Activated T-helper 1 cell treated with anti-CD3 and anti-CD28 coated beads, Interleukin-12 subunit alpha, Interleukin-12 subunit beta, Interleukin-2, Interleukin-4 antibody, amounts not matched to agents 30 ng/mL and 10 ng/mL and 1 ng/mL, durations not matched to agents 14 hours and 24 hours and 36 hours (primary cell): ENCODE measurements around the gene SPSB3. TPM values are rescaled to one million over a fixed set of nuclear protein-coding genes. Genes with fewer than 3 reads are reported as not detected.

Experiments
- DNase-seq: peaks from one replicate; pipeline ENCODE4 v3.0.0; 2021; ENCODE audit warnings: low spot score
- H3K27ac Mint-ChIP-seq: one replicate; pipeline ENCODE4 v1.8.0; 2021; ENCODE audit warnings: mild to moderate bottlenecking, mixed read lengths
- H3K27me3 Mint-ChIP-seq: one replicate; pipeline ENCODE4 v1.8.0; 2022; ENCODE audit warnings: mild to moderate bottlenecking, moderate library complexity, mixed read lengths; ENCODE audit not compliant: insufficient read depth
- H3K36me3 Mint-ChIP-seq: one replicate; pipeline ENCODE4 v1.8.0; 2021; ENCODE audit warnings: low read depth, mixed read lengths
- H3K4me1 Mint-ChIP-seq: one replicate; pipeline ENCODE4 v1.8.0; 2021; ENCODE audit warnings: low read depth, mixed read lengths
- H3K4me3 Mint-ChIP-seq: one replicate; pipeline ENCODE4 v1.8.0; 2021; ENCODE audit warnings: mild to moderate bottlenecking, moderate library complexity, mixed read lengths
- H3K9me3 Mint-ChIP-seq: one replicate; pipeline ENCODE4 v1.8.0; 2021; ENCODE audit warnings: mixed read lengths
- intact Hi-C: fragments of 100-400 bp; cut with micrococcal nuclease; formaldehyde crosslinking; loops from one replicate; pipeline ENCODE4 v1.15.1; 2024
- total RNA-seq: library from RNA; stranded (reverse); gene quantifications from 2 replicates; pipeline ENCODE4 v1.2.3, GENCODE V29; 2022

SPSB3 gene
- total RNA-seq, 1 donor from 2014 or later, result 30.3 TPM

DNA sequence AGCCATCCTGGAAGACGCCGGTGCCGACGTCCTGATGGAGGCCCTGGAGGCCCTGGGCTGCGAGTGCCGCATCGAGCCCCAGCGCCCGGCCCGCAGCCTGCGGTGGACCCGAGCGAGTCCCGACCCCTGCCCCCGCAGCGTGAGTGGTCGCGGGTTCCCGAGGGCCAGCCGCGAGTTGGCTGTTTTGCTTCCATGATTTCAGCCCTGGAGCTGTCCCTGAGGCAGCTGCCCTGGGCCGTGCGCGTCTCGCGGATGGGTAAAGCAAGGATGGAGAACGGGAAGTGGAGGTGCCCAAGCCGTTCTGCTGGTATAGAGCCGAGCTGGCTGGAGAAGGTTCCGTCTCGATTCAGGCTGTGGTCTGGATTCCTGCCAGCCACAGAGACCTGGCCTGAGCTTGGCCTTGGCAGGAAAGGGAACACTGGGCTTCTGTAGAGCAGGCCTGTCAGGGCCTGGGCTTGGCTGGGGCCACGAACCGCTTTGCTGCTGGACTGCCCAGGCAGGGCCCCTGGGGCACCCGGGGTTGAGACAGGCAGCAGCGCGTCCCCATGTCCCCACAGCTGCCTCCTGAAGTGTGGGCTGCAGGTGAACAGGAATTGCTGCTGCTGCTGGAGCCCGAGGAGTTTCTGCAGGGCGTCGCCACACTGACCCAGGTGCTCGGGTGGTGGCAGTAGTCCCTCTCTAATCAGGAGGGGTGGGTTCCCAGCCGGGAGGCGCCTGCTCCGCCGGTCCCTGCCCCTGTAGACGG lies 8.5 kb downstream of the SPSB3 start:
- DNase-seq, result peak; percentile 24
- Mint-ChIP-seq H3K27me3 (no peaks in the 10 kb centered on the region), H3K9me3 (no peaks in the 10 kb centered on the region), H3K4me1 (peaks cover 8% of the 10 kb centered on the region), H3K4me3 (peak overlapping the region; percentile 100), H3K27ac (peak overlapping the region; percentile 52), H3K36me3 (peaks cover 12% of the 10 kb centered on the region)
- intact Hi-C loops, result loop anchor here (1.0 to 5.0 kb wide), 6 partner anchors 8 to 169 kb away; partner anchors contain the start of genes CRAMP1, HAGH, IFT140 and JPT2

DNA sequence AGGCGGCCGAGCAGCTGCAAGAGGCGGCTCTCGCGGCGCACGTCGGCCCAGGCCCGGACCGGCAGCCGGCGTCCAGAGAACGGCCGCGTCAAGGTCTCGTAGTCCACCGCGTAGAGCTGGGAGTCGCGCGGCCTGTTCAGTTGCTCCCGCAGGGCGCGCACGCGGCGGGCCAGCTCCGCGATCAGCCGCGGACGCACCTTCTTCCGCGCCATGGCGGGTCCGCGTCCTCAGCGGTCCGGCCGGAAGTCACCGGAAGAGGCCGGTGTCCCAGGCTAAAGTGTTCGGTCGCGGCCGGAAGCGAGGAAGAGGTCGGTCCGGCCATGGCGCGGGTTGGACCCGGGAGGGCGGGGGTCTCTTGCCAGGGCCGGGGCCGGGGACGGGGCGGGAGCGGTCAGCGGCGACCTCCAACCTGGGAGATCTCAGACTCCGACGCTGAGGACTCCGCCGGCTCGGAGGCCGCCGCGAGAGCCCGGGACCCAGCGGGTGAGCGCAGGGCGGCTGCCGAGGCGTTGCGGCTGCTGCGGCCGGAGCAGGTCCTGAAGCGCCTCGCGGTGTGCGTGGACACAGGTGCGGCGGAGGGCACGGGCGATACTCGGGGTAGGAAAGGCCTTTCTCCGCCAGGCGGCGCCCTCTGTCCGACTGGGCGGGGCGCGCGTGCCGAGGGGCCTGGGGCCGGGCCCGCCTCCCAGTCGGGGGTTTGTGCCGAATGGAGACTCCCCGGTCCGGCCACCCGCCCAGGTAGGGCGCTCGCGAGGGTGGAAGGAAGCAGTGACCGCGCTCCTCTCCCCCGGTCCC lies 9.3 kb downstream of the SPSB3 start, which contains the start of gene MRPS34:
MRPS34 (minus strand) TSS at position 227 of the 795 bp plus-strand sequence; CDS start at position 212, 15 bp downstream.
- H3K27me3 Mint-ChIP-seq, result no peaks in the 10 kb centered on the region

GRCh38 chr16:1772362-1772907 lies 9.9 kb downstream of the SPSB3 start, which contains the start of gene EME2:
TSS of gene EME2 (plus strand) at chr16:1772810. CDS start at chr16:1773228, 418 bp downstream.
- Mint-ChIP-seq H3K36me3 (peaks cover 16% of the 10 kb centered on the region), H3K27me3 (no peaks in the 10 kb centered on the region), H3K27ac (peak within 1 kb of the TSS; percentile 98), H3K4me3 (peak within 1 kb of the TSS; percentile 100), H3K9me3 (no peaks in the 10 kb centered on the region), H3K4me1 (peaks cover 8% of the 10 kb centered on the region)
- DNase-seq, result peak; percentile 46
- intact Hi-C loops, result loop anchor here (2.0 to 5.0 kb wide), 3 partner anchors 65 to 170 kb away; partner anchors contain the start of genes CRAMP1, IFT140, MAPK8IP3 and MSRB1

More for the DNA sequence above, 9.3 kb downstream of the SPSB3 start, which contains the start of gene MRPS34:
- intact Hi-C loops, result loop anchor here (1.0 to 5.0 kb wide), 6 partner anchors 9 to 170 kb away; partner anchors contain the start of genes CRAMP1, HAGH, IFT140 and JPT2
- Mint-ChIP-seq H3K4me3 (peak within 1 kb of the TSS; percentile 100), H3K4me1 (peaks cover 8% of the 10 kb centered on the region), H3K9me3 (no peaks in the 10 kb centered on the region), H3K27ac (peak within 1 kb of the TSS; percentile 98), H3K36me3 (peaks cover 13% of the 10 kb centered on the region)
- peak; percentile 82 for DNase-seq

GRCh38 chr16:1771864-1772361 lies 10.5 kb downstream of the SPSB3 start:
- intact Hi-C loops, result loop anchor here (2.0 to 5.0 kb wide), 3 partner anchors 65 to 171 kb away; partner anchors contain the start of genes CRAMP1, IFT140, MAPK8IP3 and MSRB1
- Mint-ChIP-seq H3K4me1 (peaks cover 8% of the 10 kb centered on the region), H3K27me3 (no peaks in the 10 kb centered on the region), H3K9me3 (no peaks in the 10 kb centered on the region), H3K4me3 (peak overlapping the region; percentile 100), H3K36me3 (peaks cover 18% of the 10 kb centered on the region), H3K27ac (peak overlapping the region; percentile 98)
- no peak for DNase-seq

GRCh38 chr16:1771188-1771863 lies 11.0 kb downstream of the SPSB3 start, which contains the start of gene NME3:
TSS of gene NME3 (minus strand) at chr16:1771543. CDS start at chr16:1771534, 9 bp downstream.
- peak within 1 kb of the TSS; percentile 100 for H3K4me3 Mint-ChIP-seq
- no peaks in the 10 kb centered on the region for H3K27me3 Mint-ChIP-seq
- H3K9me3 Mint-ChIP-seq, result no peaks in the 10 kb centered on the region
- peaks cover 8% of the 10 kb centered on the region for H3K4me1 Mint-ChIP-seq
- peak; percentile 80 for DNase-seq
- peak within 1 kb of the TSS; percentile 98 for H3K27ac Mint-ChIP-seq
- intact Hi-C loops, result loop anchor here (5.0 kb wide), 1 partner anchor 64 kb away; the partner anchor contains the start of gene MAPK8IP3
- peaks cover 19% of the 10 kb centered on the region for H3K36me3 Mint-ChIP-seq

- Mint-ChIP-seq H3K4me3 (peak overlapping the region; percentile 100), H3K4me1 (peaks cover 8% of the 10 kb centered on the region), H3K27ac (peak overlapping the region; percentile 63), H3K9me3 (no peaks in the 10 kb centered on the region), H3K27me3 (no peaks in the 10 kb centered on the region), H3K36me3 (peaks cover 19% of the 10 kb centered on the region)
- peak; percentile 37 for DNase-seq
- intact Hi-C loops, result loop anchor here (5.0 kb wide), 1 partner anchor 63 kb away; the partner anchor contains the start of gene MAPK8IP3
Observed at GRCh38 chr16:1770328-1771187, 11.8 kb downstream of the SPSB3 start.

DNA sequence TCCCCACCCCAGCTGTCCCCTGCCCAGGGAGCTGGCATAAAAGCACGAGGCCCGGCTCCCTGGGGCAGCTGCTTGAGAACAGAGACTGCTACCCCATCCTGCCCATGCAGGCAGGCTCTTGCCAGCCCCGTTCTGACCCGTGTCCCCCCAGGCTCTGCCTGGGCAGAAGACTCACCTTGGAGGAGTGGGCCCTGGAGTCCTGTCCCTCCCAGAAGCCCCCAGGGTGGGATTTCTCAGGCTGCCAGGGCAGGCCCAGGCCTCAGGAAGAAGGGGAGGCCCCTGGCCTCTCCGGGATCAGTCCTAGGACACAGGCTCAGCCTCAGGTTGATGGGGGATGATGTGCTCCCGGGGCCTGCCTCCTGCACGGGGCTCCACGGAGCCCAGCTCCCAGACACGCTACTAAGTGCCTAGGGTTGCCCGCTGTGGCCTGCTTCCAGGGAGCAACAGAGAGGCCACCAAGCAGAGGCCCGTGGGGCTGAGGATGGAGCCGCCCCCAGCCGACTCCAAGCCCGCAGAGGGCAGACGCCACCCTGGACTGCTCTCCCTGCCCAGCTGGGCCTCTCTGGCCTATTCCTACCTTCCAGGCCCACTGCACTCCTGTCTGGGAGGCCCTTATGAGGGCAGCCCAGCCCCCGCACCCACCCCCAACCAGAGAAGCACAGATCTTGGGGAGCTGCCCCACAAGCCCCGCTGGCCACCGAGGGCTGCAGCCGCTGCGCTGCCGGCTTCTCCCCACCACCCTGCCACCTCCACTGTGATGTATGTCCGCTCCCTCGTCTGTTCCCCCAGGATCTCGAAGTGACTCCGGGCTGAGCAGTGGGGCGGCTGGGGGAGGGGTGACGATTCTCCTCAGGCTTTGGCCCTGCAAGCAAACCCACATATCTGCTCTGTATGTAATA lies 12.7 kb downstream of the SPSB3 start:
- H3K27me3 Mint-ChIP-seq, result no peaks in the 10 kb centered on the region
- H3K36me3 Mint-ChIP-seq, result peaks cover 19% of the 10 kb centered on the region
- no peaks in the 10 kb centered on the region for H3K9me3 Mint-ChIP-seq
- H3K4me3 Mint-ChIP-seq, result peak overlapping the region; percentile 100
- no peak for DNase-seq
- intact Hi-C loops, result loop anchor here (5.0 kb wide), 1 partner anchor 62 kb away; the partner anchor contains the start of gene MAPK8IP3
- peaks cover 8% of the 10 kb centered on the region for H3K4me1 Mint-ChIP-seq
- H3K27ac Mint-ChIP-seq, result no peak overlapping the region

- Mint-ChIP-seq H3K27ac (no peak overlapping the region), H3K36me3 (peaks cover 19% of the 10 kb centered on the region), H3K4me3 (no peak overlapping the region), H3K4me1 (peaks cover 8% of the 10 kb centered on the region), H3K9me3 (no peaks in the 10 kb centered on the region), H3K27me3 (no peaks in the 10 kb centered on the region)
- intact Hi-C loops, result no loop called here
- DNase-seq, result no peak
Observed at GRCh38 chr16:1768767-1769401, 13.5 kb downstream of the SPSB3 start.

DNA sequence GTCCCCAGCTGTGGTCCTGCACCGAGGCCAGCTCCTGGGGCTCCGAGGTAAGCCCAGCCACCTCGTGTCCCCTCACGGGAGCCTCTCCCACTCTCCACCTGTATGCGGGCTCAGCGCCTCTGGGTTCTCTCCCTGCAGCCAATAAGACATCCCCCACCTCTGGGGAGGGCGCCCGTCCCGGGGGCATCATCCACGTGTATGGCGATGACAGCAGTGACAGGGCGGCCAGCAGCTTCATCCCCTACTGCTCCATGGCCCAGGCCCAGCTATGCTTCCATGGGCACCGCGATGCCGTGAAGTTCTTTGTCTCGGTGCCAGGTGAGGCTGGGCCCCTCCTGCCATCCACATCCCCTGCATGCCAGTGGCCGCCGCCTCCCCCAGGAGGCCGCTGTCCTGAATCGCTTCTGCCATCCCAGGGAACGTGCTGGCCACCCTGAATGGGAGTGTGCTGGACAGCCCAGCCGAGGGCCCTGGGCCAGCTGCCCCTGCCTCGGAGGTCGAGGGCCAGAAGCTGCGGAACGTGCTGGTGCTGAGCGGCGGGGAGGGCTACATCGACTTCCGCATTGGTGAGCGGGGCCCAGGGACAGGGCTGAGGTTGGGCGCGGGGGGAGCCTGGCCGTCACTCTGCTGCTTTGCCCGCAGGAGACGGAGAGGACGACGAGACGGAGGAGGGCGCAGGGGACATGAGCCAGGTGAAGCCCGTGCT lies 14.2 kb downstream of the SPSB3 start:
- no peaks in the 10 kb centered on the region for H3K27me3 Mint-ChIP-seq
- no peaks in the 10 kb centered on the region for H3K9me3 Mint-ChIP-seq
- H3K4me3 Mint-ChIP-seq, result no peak overlapping the region
- intact Hi-C loops, result no loop called here
- no peak for DNase-seq
- H3K4me1 Mint-ChIP-seq, result peaks cover 8% of the 10 kb centered on the region
- H3K27ac Mint-ChIP-seq, result no peak overlapping the region
- H3K36me3 Mint-ChIP-seq, result peaks cover 19% of the 10 kb centered on the region
